NCI-H146 treated with DMSO at 0.1 percent for 48 hours (cell line): ENCODE data around the gene KMT5C.

ENCODE experiments used
- DNase-seq: peaks from one replicate; lab custom pipeline; 2025; ENCODE audit not compliant: unreplicated experiment; lab: John Stamatoyannopoulos, UW

Gene KMT5C

DNA sequence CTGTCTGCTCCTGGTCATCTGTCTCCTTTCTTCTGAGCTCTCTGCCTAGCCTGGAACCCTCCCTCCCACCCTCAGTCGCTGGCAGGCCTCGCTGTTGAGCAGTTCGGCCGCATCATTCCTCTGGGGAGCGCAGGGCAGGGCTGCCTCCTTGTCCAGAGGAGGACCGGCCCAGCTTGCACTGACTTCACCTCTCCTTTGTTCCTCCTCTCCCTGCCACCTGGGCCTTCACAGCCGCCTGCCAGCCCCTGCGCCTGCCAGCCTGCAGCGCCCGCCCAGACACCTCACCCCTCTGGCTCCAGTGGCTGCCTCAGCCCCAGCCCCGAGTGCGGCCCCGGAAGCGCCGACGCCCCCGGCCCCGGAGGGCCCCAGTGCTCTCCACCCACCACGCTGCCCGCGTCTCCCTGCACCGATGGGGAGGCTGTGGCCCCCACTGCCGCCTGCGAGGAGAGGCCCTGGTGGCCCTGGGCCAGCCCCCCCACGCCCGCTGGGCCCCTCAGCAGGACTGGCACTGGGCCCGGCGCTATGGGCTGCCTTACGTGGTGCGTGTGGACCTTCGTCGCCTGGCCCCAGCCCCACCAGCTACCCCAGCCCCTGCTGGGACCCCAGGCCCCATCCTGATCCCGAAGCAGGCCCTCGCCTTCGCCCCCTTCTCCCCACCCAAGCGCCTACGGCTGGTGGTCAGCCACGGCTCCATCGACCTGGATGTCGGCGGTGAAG is 7.2 kb downstream of the KMT5C start:
- no peak for DNase-seq

DNA sequence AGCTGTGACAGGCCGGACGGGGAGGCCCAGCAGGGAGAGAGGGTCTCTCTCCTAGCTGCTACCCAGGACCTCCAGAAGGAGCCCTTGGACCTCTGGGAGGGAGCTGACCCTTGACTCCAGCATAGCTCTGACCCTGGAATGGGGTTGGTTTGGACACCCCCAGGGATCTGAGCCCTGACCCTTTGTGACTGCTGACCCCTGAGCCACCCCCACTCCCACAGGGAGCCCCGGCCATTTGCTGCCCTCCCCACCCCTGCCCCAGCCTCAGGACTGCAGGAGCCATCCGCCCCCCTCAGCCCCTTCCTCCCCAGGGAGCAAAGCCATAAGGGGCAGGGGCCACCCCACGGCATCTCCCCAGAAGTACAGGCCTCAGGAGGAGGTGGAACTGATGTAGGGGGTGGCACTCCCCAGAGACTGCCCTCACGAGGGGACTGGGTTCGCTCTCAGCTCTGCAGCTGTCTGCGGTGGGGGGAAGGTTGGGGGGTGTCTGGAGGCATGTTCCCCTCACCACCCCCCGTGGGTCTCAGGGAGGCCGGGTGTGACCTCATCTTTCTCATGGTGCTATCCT is 7.8 kb downstream of the KMT5C start:
- no peak for DNase-seq

DNA sequence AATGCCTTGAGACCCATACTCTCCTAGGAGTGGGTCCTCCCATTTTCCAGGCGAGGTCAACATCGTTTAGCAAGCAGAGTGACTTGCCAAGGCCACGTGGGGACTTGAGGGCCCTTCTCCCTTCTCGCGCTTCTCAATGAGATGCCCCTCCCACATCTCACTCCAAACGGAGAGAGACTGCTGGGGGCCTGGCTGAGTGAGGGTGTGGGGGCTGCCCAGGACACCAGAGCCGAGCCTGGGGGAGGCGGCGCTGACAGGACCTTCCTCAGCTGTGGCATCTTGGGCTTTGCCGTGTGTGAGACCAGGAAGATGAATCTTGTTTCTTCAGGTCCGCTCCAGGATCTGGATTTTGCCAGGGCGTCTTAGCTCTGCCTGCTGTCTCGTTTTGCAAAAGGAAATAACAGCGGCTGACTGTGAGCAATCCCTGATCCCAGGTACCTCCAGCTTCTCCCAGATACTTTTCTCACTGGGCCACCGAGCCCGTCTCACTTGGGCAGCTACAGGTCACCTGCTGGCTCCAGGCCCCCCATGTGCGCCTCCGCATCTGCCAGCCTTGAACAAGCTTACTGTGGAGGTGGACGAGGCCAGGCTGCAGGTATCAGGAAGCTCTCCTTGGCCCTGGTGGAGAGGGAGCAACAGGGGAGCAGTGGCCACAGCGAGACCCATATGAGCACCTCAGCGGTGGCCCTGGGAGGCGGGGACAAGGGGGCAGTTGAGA is 8.8 kb downstream of the KMT5C start:
- DNase-seq = no peak

DNA sequence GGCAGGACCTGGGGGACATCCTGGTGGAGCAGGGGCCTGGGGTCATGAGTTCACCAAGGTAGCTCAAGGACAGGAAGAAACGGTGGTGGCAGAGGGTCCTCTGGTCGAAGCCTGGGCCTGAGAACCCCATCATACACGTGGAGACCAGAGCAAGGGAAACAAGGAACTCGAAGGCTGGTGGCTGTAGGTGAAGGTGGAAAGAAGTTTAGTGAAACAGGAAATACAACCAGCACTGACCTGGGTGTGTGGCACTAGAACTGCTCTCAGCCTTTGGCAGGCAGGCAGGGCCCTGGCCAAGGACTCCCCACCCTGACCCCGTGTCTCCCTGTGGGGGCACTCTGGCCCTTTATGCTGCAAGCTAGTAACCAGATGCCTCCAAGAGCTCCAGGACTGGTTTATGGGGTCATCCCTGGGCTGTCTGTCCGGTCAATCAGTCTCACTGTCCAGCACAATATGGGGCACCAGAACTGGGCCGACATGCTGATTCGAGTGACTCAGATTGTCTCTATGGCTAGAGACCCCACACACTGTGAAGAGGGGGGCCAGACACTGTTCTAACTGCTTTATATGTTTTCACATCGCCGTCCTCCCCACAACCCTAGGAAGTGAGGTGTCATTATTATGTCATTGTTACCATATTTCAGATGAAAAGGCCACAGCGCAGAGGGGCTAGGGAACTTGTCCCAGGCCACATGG is 11.1 kb downstream of the KMT5C start:
- DNase-seq = no peak

DNA sequence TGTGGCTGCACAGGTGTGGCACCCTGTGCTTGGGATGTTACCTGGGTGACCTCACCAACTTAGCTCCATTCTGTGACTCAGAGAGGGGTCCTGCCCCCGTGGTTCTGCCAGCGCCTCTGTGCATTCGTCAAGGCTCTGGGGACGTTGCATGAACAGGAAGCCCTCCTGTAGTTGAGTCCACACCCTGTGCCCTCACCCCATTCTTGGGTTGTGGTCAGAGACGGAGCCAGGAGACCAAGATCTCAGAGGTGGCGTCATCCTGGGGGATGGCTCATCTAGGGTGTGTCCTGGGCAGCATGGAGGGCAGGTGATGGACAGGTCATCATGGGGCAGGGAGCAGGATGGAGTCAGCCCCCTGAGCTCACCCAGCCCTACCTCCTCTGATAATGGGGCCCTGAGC is 12.4 kb downstream of the KMT5C start:
- no peak for DNase-seq

DNA sequence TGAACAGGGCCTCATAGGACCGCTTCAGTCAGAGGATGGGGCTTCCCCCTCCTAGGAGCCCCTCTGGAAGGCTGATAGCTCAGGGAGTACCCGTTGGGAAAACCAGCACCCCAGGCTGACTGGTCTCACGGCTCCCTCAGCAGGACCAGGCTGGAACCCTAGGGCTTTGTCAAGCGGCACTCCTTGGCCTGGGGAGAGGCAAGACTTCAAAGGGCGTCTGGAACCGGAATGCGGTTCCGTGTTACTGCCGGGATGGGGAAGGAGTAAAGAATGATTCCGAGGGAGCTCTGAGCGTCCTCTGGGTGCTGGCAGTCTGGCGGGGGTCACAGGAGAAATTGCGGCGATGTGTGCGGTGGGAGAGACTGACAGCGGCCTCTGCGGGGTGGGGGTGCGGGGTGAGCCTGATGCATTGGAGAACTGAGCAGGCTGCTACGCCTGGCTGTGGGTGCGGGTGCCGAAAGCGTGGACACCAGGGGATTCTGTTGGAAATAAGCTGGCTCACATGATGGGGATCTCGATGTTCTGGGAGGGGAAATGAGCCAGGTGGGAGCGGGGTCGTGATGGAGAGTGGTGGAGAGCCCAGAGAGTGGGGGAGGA is 13.0 kb downstream of the KMT5C start:
- DNase-seq = no peak

DNA sequence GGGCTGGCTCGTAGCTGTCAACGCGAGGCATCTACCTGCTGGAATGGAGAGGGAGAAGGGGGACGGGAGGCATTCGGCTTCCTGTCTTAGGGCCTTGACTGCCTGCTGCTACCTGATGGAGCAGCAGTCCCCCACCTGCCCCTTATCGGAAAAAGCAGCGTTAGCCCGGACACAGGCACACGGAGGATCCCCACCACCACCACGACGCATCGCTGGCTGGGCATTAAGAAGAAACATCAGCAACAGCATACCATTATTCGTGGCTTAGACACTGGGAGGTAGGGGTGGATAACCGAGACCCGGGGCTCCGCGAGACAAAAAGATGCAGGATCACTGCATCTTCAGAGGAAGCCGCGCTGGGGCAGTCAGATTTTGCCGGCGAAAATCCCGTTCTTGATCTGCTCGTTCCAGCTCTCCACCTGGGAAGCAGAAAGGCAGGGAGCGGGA is 13.7 kb downstream of the KMT5C start:
- DNase-seq = no peak

DNA sequence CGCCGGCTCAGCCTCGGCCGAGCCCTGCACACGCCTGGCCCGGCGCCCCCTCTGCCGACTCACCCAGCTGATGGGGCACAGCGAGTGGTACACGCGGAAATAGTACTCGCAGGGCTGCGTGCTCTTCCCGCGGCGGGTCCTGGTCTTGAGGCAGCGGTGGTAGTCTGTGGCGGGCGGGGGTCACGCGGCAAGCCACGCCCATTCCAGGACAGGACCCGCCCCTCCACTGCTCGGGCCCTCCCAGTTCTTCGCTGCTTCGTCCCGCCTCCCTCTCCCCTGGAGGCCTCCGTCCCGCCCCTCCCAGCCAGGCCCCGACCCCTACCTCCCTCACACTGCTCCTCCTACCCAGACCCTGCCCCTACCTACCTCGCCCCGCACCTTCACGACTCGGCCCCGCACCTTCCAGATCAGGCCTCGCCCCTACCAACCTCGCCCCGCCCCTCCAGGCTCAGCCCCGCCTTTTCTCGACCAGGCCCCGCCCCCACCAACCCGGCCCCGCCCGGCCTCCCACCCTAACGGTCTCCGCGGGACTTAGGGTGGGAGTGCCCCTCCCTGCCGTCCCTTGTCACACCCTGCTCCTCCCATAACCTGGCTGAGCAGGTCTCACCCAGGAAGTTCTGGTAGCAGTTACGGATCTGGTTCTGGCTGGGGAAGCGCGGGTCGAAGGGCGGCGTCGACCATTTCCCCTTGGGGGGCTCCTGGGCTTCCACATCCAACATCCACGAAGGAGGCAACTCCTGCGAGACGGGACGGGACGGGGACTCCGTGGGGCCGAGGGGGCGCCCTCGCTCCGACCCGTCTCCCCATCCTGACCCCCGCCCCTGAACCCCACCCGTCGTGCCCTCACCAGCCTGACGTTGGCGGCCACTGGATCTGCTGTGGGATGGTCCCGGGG is 14.4 kb downstream of the KMT5C start:
- DNase-seq = peak; percentile 42

DNA sequence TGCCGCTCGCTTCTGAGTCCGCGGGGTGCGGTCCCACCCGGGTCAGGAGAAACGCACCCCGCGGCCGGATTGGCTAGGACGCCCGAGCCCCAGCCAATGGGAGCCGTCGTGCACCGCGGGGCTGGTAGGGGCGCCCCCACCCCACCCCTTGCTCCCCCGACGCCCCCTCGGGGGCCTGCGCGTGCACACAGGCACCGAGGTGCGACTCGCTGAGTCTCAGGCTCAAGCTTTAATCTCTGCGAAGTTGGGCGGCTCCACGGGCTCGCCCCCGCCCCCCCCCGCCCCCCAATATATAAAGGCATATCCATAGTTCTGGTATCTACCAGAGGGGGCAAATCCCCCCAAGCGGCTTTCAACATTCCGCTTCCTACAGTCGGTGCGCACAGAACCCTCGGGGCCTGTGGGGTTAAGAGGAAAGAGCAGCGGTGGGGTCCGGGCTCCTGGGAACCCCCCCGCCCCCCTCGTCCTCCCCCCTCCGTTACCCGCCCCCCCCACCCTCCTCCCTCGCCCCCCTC is 15.1 kb downstream of the KMT5C start, which contains the start of gene COX6B2:
Gene COX6B2 (minus strand): TSS at position 22 of the 515 bp plus-strand sequence. CDS start 198 bp downstream, outside the sequence.
- DNase-seq = no peak

DNA sequence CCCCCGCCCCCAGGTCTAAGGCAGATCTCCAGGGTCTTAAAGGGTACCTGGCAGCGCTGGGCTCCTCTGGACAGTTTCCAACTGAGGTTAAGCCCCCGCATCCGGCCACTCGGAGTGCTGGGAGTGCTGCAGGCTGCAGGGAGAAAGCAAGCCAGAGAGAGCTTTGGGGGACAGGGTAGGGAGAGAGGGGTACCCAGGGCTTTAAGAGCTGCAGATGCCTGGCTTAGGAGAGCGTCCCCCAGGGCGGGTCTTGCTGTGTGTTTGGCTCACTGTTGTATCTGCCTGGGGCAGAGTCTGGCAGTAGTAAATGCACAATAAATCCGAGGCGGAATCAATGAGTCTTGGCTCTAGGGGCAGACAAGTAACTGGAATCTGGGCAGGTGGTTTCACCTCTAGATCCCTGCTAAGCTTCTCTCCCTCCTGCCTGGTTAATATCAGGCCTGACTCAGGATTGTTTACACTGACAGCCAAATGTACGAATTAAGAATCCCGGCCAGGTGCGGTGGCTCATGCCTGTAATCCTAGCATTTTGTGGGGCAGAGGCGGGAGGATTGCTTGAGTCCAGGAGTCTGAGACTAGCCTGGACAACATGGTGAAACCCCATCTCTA is 15.6 kb downstream of the KMT5C start:
- peak; percentile 23 for DNase-seq

DNA sequence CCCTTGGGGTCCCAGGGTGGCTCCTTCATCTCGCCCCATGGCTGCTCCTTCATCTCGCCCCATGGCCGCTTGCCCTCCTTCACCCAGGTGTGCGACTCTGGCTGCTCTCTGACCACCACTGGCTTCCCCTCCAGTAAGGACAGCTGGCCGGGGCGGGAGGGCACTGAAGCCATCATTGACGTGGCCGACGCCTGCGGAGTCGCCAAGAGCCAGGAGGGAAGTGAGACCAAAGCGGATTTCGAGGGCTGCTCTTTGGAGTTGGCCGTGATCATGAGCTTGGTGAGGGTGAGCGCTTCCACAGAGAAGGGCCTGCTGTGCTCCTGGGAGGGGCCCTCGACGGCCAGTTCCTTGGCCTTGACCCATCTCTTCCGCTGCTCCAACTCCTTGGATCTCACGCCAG is 18.8 kb downstream of the KMT5C start:
- no peak for DNase-seq

DNA sequence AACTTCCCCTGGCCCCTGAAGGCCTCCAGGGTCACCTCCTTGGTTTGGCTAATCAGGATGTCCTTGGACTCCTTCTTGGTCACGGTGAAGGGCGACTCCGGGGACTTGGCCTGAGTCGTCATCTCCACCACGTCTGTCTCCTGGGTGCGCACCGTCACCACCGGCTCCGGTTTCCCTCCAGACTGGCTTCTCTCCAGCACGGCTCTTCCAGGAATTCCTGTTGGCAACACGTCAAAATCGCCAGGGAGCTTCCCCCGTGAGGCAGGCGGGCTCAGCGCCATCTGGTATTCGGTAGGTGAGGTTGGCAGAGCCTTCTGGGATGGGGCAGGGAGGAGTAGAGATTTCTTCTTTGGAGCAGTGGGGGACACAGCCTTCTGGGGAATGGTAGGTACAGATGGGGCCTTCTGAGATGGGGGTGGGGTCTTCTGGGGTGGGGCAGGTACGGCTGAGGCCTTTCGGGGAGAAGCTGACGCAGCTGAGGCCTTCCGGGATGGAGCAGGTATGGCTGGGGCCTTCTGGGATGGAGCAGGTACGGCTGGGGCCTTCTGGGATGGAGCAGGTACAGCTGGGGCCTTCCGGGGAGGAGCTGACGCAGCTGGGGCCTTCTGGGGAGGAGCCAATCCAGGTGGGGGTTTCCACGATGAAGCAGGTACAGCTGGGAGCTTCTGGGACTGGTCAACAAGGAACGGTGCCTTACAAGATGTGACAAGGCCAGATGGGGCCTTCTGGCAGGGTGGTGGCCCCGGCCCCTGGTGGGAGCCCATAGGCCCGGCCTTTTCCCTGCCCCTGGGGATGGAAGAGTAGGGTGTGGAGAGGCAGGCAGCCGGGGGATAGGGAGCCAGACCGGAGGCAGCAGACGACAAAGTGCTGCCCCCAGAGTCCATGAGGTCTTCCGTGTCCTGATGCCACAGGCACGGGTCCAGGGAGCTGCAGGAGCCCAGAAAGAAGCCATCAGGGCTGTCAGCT is 19.6 kb downstream of the KMT5C start:
- DNase-seq = no peak

DNA sequence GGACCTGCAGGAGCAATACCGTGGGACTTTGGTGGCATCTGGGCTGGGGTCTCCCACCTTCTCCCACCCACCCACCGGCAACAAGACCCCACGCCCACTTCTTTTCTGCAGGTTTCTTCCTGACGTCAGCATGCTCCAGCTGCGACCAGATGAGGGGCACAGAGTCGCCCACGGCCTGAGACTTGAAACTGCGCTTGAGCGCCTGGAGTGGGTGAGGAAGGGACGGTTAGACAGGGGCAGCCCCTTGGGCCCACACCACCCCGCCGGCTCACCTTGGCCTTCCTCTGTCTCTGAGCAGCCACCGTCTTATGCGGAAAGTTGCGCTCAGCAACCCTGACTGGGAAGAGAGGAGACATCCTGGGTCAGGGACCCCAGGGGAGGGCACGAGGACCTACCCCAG is 21.2 kb downstream of the KMT5C start:
- no peak for DNase-seq

DNA sequence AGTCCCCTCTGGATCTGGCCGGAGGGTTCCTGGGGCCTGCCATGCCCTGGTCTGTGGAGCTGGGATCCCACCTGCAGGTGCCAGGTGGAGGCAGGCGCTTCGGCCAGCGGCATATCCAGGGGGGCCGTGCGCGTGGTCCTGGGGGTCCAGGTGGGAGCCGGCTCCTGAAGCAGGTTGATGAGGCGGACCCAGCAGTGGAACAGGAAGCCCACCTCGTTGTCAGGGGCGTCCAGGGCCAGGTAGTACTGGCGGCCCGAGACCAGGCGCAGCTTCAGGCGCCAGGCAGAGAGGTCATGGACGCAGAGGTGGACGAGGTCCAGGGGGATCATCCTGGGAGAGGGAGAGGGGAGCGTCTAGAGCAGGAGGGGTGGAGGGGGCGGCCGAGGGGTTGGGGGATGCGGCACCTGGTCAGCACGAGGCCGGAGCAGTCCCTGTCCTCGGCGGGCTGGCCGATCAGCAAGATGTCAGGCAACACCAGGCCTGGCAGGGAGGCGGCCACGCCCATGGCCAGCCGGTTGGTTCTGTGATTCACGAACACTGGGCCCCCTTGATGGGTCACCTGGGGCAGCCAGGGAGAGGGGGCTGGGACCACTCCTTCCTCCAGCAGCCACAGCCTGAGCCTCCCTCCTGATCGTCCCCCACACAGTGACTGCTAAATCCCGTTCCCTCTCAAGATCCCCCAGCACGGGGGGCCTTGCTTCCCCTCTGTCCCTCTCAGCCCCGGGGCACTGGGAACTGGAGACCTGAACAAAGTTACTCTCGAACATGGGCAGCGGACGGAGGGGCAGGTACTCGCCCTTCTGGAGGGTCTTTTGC is 22.7 kb downstream of the KMT5C start:
- no peak for DNase-seq

DNA sequence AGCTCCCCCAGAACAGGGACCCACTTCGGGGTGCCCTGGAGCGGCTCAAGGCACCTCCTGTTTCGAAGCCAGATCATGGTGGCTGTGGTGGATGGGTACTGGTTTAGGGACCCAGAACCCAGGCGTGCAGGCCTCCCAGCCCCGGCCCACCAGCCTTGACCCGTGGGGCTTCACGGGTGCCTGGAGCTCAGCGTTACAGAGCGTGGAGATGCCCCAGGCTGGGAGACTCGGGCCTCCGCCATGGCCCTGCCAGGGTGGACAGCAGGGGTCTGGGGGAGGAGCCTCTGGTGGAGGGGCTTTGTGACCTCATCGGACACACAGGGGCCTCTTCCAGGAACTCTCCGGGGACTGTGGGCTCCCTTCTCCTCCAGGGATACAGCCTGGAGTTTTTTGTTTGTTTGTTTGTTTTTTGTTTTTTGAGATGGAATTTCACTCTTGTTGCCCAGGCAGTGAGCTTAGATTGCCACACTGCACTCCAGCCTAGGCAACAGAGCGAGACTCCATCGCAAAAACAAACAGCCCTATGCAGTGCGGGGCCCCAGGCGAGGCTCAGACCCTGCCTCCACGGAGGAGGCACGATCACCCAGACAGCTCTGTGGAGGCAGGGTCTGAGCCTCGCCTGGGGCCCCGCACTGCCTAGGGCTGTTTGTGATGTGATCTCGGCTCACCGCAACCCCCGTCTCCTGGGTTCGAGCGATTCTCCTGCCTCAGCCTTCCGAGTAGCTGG is 23.5 kb downstream of the KMT5C start, which contains the start of gene GARIN5B:
Gene GARIN5B (minus strand): TSS at position 271 of the 727 bp plus-strand sequence. CDS start 194 bp downstream, at position 77.
- no peak for DNase-seq

DNA sequence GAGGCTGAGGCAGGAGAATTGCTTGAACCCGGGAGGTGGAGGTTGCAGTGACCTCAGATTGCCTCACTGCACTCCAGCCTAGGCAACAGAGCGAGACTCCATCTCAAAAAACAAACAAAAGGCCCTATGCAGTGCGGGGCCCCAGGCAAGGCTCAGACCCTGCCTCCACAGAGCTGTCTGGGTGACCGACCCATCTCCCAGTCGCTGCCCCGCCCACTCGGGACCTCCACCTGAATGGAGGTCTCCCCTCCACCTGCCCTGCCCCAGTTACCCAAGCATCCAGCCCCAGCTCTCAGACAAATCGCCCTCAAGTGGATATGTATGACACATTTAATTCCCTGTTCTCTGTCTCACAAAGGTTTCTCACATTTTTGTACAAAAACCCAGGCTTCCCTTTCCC is 25.6 kb downstream of the KMT5C start:
- no peak for DNase-seq

DNA sequence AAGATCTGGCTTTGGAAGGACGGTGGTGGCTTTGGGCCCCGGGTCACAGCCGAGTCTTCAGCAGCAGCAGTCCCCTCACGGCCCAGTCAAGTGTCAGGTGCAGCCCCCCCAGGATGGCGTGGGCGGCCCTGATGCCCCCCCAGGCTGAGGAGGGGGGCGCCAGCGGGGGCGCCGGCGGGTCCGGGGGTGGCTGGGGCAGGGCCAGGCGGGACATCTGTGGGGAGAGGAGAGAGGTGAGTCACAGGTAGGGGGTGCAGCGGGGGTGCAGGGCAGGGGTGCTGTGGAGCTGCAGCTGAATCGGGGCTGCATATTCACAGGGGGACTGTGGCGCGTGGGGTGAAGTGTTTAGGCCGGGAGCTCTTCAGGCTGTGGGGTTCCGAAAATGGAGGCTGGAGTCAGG is 26.3 kb downstream of the KMT5C start:
- no peak for DNase-seq
